ENCODE measurements around the gene PPP1R14C.

The PPP1R14C gene

DNA sequence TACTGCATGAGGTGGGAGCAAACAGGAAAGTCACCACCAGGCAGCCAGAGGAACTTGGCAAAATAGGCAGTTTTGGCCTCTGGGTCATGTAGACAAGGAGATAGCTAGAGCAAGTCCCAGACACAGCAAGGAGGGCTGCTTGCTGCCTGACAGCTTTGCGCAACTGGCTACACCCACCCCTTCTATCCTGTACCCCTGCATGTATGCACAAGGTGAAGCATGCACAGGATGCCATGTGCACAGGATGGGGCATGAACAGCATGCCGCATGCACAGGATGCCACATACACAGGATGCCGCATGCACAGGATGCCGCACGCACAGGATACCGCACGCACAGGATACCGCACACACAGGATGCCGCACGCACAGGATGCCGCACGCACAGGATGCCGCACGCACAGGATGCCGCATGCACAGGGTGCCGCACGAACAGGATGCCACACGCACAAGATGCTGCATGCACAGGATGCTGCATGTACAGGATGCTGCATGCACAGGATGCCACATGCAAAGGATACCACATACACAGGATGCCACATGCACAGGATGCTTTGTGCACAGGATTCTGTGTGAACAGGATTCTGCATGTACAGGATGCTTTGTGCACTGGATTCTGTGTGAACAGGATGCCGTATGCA lies 121.0 kb downstream of the PPP1R14C start:
- Histone ChIP-seq H2AFZ (ENCODE audit: insufficient read depth, low read length, poor library complexity) (no peak overlapping the region), H3K27me3 (ENCODE audit: insufficient read depth, low read length) (no peaks in the 10 kb centered on the region), H3K4ac (ENCODE audit: low read depth, low read length) (no peak overlapping the region), H3K4me3 (ENCODE audit: low read depth, low read length) (no peak overlapping the region), H2BK5ac (ENCODE audit: low read depth, low read length, poor library complexity) (no peak overlapping the region), H3K14ac (ENCODE audit: low read length) (no peak overlapping the region), H2AK5ac (ENCODE audit: low read length) (no peak overlapping the region), H3K9ac (ENCODE audit: low read length) (no peak overlapping the region), H3K18ac (ENCODE audit: low read length) (no peak overlapping the region), H3K79me2 (ENCODE audit: control insufficient read depth, insufficient read depth, low read length, poor library complexity) (no peaks in the 10 kb centered on the region), H2BK120ac (ENCODE audit: insufficient read depth, low read length, poor library complexity) (no peak overlapping the region), H3K27ac (ENCODE audit: low read depth, low read length) (no peak overlapping the region), H4K12ac (ENCODE audit: low read depth, low read length) (no peak overlapping the region), H4K8ac (ENCODE audit: low read depth, low read length) (no peak overlapping the region), H4K91ac (ENCODE audit: low read depth, low read length) (no peak overlapping the region), H3K9me3 (ENCODE audit: insufficient read depth, low read depth, low read length) (peaks cover 1% of the 10 kb centered on the region), H2BK12ac (ENCODE audit: low read length) (no peak overlapping the region), H3K4me1 (ENCODE audit: control insufficient read depth in 1 of 2, insufficient read depth in 2 of 2, low read length in 2 of 2) (peaks cover 0 to 2% of the 10 kb centered on the region in 2 experiments), H3K23ac (ENCODE audit: low read length) (no peak overlapping the region), H3K79me1 (ENCODE audit: low read length) (no peaks in the 10 kb centered on the region), H3K36me3 (ENCODE audit: control insufficient read depth in 1 of 2, insufficient read depth in 2 of 2, low read length in 2 of 2) (no peaks in the 10 kb centered on the region), H3K4me2 (ENCODE audit: low read length) (no peak overlapping the region)
- no CpG with 5 or more reads among the region's 19 CpGs for WGBS (ENCODE audit: extremely low coverage, insufficient coverage, insufficient read length)
- DNase-seq: no peak

DNA sequence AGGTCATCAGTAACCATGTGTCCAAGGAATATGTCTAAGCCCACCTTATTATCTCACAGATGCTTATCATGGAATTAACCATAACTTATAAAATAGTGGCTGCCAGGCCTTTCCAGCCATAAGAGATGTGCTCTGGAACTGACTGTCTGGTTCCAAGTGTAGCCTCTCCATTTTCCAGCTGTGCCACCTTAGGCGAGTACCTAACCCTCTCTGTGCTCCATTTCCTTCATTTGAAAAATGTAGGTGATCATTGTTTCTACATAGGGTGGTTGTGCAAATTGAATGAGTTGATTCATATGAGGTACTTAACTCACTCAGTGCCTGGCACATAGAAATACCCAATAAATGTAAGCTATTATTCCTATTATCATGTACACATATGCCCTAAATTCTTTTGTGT lies 123.5 kb downstream of the PPP1R14C start:
- Histone ChIP-seq H3K4me2 (ENCODE audit: low read length) (no peak overlapping the region), H3K14ac (ENCODE audit: low read length) (no peak overlapping the region), H3K23ac (ENCODE audit: low read length) (no peak overlapping the region), H4K8ac (ENCODE audit: low read depth, low read length) (no peak overlapping the region), H2AFZ (ENCODE audit: insufficient read depth, low read length, poor library complexity) (no peak overlapping the region), H3K18ac (ENCODE audit: low read length) (no peak overlapping the region), H3K9me3 (ENCODE audit: insufficient read depth, low read depth, low read length) (peaks cover 2% of the 10 kb centered on the region), H3K27me3 (ENCODE audit: insufficient read depth, low read length) (no peaks in the 10 kb centered on the region), H3K4me3 (ENCODE audit: low read depth, low read length) (no peak overlapping the region), H3K4ac (ENCODE audit: low read depth, low read length) (no peak overlapping the region), H3K27ac (ENCODE audit: low read depth, low read length) (no peak overlapping the region), H2AK5ac (ENCODE audit: low read length) (no peak overlapping the region), H3K9ac (ENCODE audit: low read length) (no peak overlapping the region), H2BK120ac (ENCODE audit: insufficient read depth, low read length, poor library complexity) (no peak overlapping the region), H4K12ac (ENCODE audit: low read depth, low read length) (no peak overlapping the region), H3K79me2 (ENCODE audit: control insufficient read depth, insufficient read depth, low read length, poor library complexity) (no peaks in the 10 kb centered on the region), H3K4me1 (ENCODE audit: control insufficient read depth in 1 of 2, insufficient read depth in 2 of 2, low read length in 2 of 2) (peaks cover 3 to 9% of the 10 kb centered on the region in 2 experiments), H2BK12ac (ENCODE audit: low read length) (no peak overlapping the region), H3K79me1 (ENCODE audit: low read length) (no peaks in the 10 kb centered on the region), H3K36me3 (ENCODE audit: control insufficient read depth in 1 of 2, insufficient read depth in 2 of 2, low read length in 2 of 2) (no peaks in the 10 kb centered on the region), H4K91ac (ENCODE audit: low read depth, low read length) (no peak overlapping the region), H2BK5ac (ENCODE audit: low read depth, low read length, poor library complexity) (no peak overlapping the region)
- no CpG with 5 or more reads among the region's 1 CpG for WGBS (ENCODE audit: extremely low coverage, insufficient coverage, insufficient read length)
- no peak for DNase-seq

DNA sequence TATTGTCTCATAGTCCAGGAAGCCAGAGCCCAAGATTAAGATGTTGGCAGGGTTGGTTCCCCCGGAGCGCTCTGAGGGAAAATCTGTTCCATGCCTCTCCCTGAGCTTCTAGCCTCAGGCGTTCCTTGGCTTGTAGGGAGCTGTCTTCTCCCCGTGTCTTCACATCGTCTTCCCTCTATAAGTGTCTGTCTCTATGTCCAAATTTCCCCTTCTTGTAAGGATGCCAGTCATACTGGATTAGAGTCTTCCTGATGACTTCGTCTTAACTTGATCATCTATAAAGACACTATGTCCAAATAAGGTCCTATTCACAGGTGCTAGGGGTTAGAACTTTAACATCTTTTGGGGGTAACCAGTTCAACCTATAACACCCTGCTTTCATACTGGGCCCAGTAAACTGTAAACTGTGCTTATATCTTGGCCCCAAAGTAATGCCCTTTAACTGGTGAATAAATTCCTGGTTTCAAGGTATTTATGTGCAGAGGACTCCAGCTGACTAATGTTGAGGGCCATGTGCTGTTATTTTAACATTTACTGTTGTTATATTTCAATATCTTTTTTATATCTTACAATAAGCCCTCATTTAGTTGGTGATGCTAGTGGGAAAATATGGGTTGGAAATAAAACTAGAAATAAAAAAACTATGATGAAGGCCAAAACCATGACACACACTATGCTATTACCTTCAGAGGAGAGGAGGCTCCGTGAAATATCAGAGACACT lies 124.3 kb downstream of the PPP1R14C start:
- Histone ChIP-seq H3K36me3 (ENCODE audit: control insufficient read depth in 1 of 2, insufficient read depth in 2 of 2, low read length in 2 of 2) (no peaks in the 10 kb centered on the region), H3K9me3 (ENCODE audit: insufficient read depth, low read depth, low read length) (peaks cover 2% of the 10 kb centered on the region), H2AK5ac (ENCODE audit: low read length) (no peak overlapping the region), H3K79me1 (ENCODE audit: low read length) (no peaks in the 10 kb centered on the region), H3K4ac (ENCODE audit: low read depth, low read length) (no peak overlapping the region), H3K23ac (ENCODE audit: low read length) (no peak overlapping the region), H2BK5ac (ENCODE audit: low read depth, low read length, poor library complexity) (no peak overlapping the region), H2AFZ (ENCODE audit: insufficient read depth, low read length, poor library complexity) (no peak overlapping the region), H4K12ac (ENCODE audit: low read depth, low read length) (no peak overlapping the region), H3K27ac (ENCODE audit: low read depth, low read length) (no peak overlapping the region), H3K4me1 (ENCODE audit: control insufficient read depth in 1 of 2, insufficient read depth in 2 of 2, low read length in 2 of 2) (peaks cover 3 to 9% of the 10 kb centered on the region in 2 experiments), H2BK120ac (ENCODE audit: insufficient read depth, low read length, poor library complexity) (no peak overlapping the region), H4K8ac (ENCODE audit: low read depth, low read length) (no peak overlapping the region), H2BK12ac (ENCODE audit: low read length) (no peak overlapping the region), H3K4me2 (ENCODE audit: low read length) (no peak overlapping the region), H3K18ac (ENCODE audit: low read length) (no peak overlapping the region), H4K91ac (ENCODE audit: low read depth, low read length) (no peak overlapping the region), H3K4me3 (ENCODE audit: low read depth, low read length) (no peak overlapping the region), H3K79me2 (ENCODE audit: control insufficient read depth, insufficient read depth, low read length, poor library complexity) (no peaks in the 10 kb centered on the region), H3K14ac (ENCODE audit: low read length) (no peak overlapping the region), H3K27me3 (ENCODE audit: insufficient read depth, low read length) (no peaks in the 10 kb centered on the region), H3K9ac (ENCODE audit: low read length) (no peak overlapping the region)
- WGBS (ENCODE audit: extremely low coverage, insufficient coverage, insufficient read length): no CpG with 5 or more reads among the region's 7 CpGs
- DNase-seq: no peak

DNA sequence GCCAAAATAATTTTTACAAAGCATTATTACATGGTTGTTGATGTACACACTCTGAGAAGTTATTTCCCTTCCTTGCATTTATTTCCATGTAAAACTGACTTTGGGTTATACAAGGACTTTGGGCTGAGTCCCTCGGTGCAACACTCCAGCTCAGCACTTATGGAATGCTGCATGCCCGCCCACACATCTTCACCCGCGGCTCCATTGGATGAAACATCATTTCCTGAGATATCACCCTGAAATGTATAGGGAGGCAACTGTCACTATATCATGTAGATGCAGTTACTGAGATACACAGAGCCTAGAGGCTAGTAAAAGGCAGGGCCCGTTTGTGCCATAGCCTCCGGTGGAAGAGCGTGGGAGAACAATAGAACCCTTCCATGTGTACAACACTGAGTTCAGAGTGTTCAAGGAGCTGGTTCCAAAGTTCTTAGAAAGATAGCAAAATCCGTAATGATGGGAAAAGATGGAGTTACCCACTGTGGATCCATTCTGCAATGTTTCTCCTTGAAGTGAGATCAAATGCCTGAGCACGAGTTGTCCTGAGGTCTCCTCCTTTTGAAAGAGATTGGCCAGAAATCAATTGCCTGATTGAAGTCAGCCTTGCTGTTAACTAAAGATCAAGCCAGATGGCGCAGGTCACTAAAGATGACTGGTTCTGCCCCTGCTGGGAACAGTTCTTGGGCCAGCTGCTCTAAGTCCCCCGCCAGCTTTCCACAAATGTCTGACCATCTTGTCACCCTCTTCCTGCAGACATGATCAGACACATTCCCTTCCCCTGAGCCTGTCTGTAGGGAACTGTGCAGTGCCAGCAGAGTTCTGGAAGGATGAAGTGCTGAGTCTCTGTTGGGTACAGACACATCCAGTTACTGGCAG lies 125.1 kb downstream of the PPP1R14C start:
- Histone ChIP-seq H3K14ac (ENCODE audit: low read length) (no peak overlapping the region), H3K4ac (ENCODE audit: low read depth, low read length) (no peak overlapping the region), H3K4me2 (ENCODE audit: low read length) (no peak overlapping the region), H2AK5ac (ENCODE audit: low read length) (no peak overlapping the region), H3K9me3 (ENCODE audit: insufficient read depth, low read depth, low read length) (peaks cover 2% of the 10 kb centered on the region), H3K9ac (ENCODE audit: low read length) (no peak overlapping the region), H2AFZ (ENCODE audit: insufficient read depth, low read length, poor library complexity) (no peak overlapping the region), H3K36me3 (ENCODE audit: control insufficient read depth in 1 of 2, insufficient read depth in 2 of 2, low read length in 2 of 2) (no peaks in the 10 kb centered on the region), H3K79me2 (ENCODE audit: control insufficient read depth, insufficient read depth, low read length, poor library complexity) (no peaks in the 10 kb centered on the region), H4K12ac (ENCODE audit: low read depth, low read length) (no peak overlapping the region), H3K27ac (ENCODE audit: low read depth, low read length) (no peak overlapping the region), H3K4me1 (ENCODE audit: control insufficient read depth in 1 of 2, insufficient read depth in 2 of 2, low read length in 2 of 2) (peaks cover 7 to 11% of the 10 kb centered on the region in 2 experiments), H2BK5ac (ENCODE audit: low read depth, low read length, poor library complexity) (no peak overlapping the region), H3K79me1 (ENCODE audit: low read length) (no peaks in the 10 kb centered on the region), H2BK12ac (ENCODE audit: low read length) (no peak overlapping the region), H3K18ac (ENCODE audit: low read length) (no peak overlapping the region), H3K27me3 (ENCODE audit: insufficient read depth, low read length) (no peaks in the 10 kb centered on the region), H4K8ac (ENCODE audit: low read depth, low read length) (no peak overlapping the region), H4K91ac (ENCODE audit: low read depth, low read length) (no peak overlapping the region), H3K23ac (ENCODE audit: low read length) (no peak overlapping the region), H3K4me3 (ENCODE audit: low read depth, low read length) (no peak overlapping the region), H2BK120ac (ENCODE audit: insufficient read depth, low read length, poor library complexity) (no peak overlapping the region)
- WGBS (ENCODE audit: extremely low coverage, insufficient coverage, insufficient read length): no CpG with 5 or more reads among the region's 11 CpGs
- peak in 1 of 2 donors; percentile 20 for DNase-seq
